K562 (cell line): Measurements from ENCODE around the gene CLEC18C. TPM values are rescaled to one million over a fixed set of nuclear protein-coding genes. Genes with fewer than 3 reads are reported as not detected.

Experiments used
- ATAC-seq: fragments of 200-7000 bp; cut with Tn5 transposase; 3 replicates; pipeline ENCODE4 v1.9.1; 2020; ENCODE audit warnings: moderate library complexity
- BruUV-seq: library from RNA; stranded (reverse); fragments of 400-500 nt; replicated peaks from 2 replicates; lab custom pipeline; 2021; lab: Mats Ljungman, UMichigan
- CTCF ChIA-PET: fragments of 300-600 bp; formaldehyde crosslinking; extraction: SDS; loops from one replicate; lab custom pipeline; 2021; ENCODE audit warnings: low intra/inter-chr PET ratio; lab: Yijun Ruan, JAX
- POLR2A ChIA-PET: fragments of 300-600, 350-650 bp; sonication (Branson Sonifier 250); formaldehyde crosslinking; extraction: SDS; loops from one replicate; lab custom pipeline; 2021; ENCODE audit warnings: antibody characterized with exemption, inconsistent platforms; lab: Yijun Ruan, JAX
- DNase-seq, 4 experiments: peaks; one replicate each; pipeline versions ENCODE4 v3.0.0 to v3.0.0-alpha.2; 2011 to 2018; ENCODE audit warnings: low spot score in 3 of 4, mixed read lengths in 3 of 4; ENCODE audit errors: extremely low read depth in 1 of 4
- FAIRE-seq: peaks from 2 replicates; lab custom pipeline; 2011; peaks lifted over from hg19 to GRCh38; lab: Jason Lieb, UNC
- H2AFZ ChIP-seq: 2 replicates; pipeline ENCODE4 v1.6.0; 2011; ENCODE audit warnings: low read depth, low read length, control low read depth, inconsistent platforms
- H3K27ac ChIP-seq: fragments of 200-600 bp; 3 replicates; pipeline ENCODE4 v1.8.0; 2011; ENCODE audit warnings: low read depth, mild to moderate bottlenecking, control low read depth, inconsistent platforms, low read length, moderate library complexity, mixed read lengths; ENCODE audit errors: extremely low read depth
- H3K27me3 ChIP-seq, 2 experiments: fragments of 300-600 bp in 1 of 2; 2 replicates in 1 of 2; 3 replicates in 1 of 2; pipeline versions ENCODE4 v1.6.0 to v1.8.0; 2011; ENCODE audit warnings: inconsistent platforms in 2 of 2, low read length in 2 of 2, mild to moderate bottlenecking in 1 of 2, mixed read lengths in 1 of 2, moderate library complexity in 1 of 2; ENCODE audit not compliant: control insufficient read depth in 2 of 2, insufficient read depth in 2 of 2
- H3K36me3 ChIP-seq: fragments of 300-600 bp; 3 replicates; pipeline ENCODE4 v1.8.0; 2011; ENCODE audit warnings: mild to moderate bottlenecking, low read length, inconsistent platforms; ENCODE audit not compliant: control insufficient read depth, insufficient read depth
- H3K4me1 ChIP-seq, 2 experiments: fragments of 200-600 bp in 1 of 2; replicated peaks in 1 of 2; 2 replicates in 1 of 2; 3 replicates in 1 of 2; pipeline versions ENCODE4 v1.5.1 to v1.8.0; 2011; ENCODE audit warnings: inconsistent platforms in 2 of 2, low read length in 2 of 2, mild to moderate bottlenecking in 1 of 2, mixed read lengths in 1 of 2, moderate library complexity in 1 of 2; ENCODE audit not compliant: control insufficient read depth in 2 of 2, insufficient read depth in 2 of 2
- H3K4me2 ChIP-seq: 2 replicates; pipeline ENCODE4 v1.6.1; 2011; ENCODE audit warnings: low read length, control low read depth, inconsistent platforms, mixed read lengths; ENCODE audit not compliant: insufficient read depth
- H3K4me3 ChIP-seq: fragments of 200-600 bp; sonication (generic), shearing (Covaris generic); 2 replicates; pipeline ENCODE4 v1.5.1; 2016; ENCODE audit warnings: control low read depth, inconsistent platforms
- H3K79me2 ChIP-seq: fragments of 200-600 bp; 3 replicates; pipeline ENCODE4 v1.8.0; 2011; ENCODE audit warnings: low read length, inconsistent platforms; ENCODE audit not compliant: control insufficient read depth, insufficient read depth
- H3K9ac ChIP-seq, 2 experiments: 2 replicates each; pipeline versions ENCODE4 v1.6.0 to v1.6.1; 2011; ENCODE audit warnings: low read depth in 2 of 2, low read length in 2 of 2, control low read depth in 1 of 2, inconsistent platforms in 1 of 2, mild to moderate bottlenecking in 1 of 2, mixed read lengths in 1 of 2; ENCODE audit not compliant: insufficient read depth in 1 of 2
- H3K9me1 ChIP-seq: one replicate; pipeline ENCODE4 v1.6.0; 2011; ENCODE audit warnings: inconsistent platforms, mild to moderate bottlenecking, low read length, moderate library complexity; ENCODE audit not compliant: control insufficient read depth, insufficient read depth
- H3K9me3 ChIP-seq: replicated peaks from 2 replicates; pipeline ENCODE4 v1.5.1; 2011; ENCODE audit warnings: low read depth, low read length, inconsistent platforms; ENCODE audit not compliant: control insufficient read depth, insufficient read depth
- H4K20me1 ChIP-seq: replicated peaks from 2 replicates; pipeline ENCODE4 v1.6.1; 2011; ENCODE audit warnings: low read length, inconsistent platforms, mixed read lengths; ENCODE audit not compliant: control insufficient read depth, insufficient read depth
- DLX4 ChIP-seq: fragments of 250-450 bp; sonication (Bioruptor Pico); IDR thresholded peaks from 2 replicates; pipeline ENCODE4 v1.6.1; 2021; ENCODE audit warnings: mild to moderate bottlenecking
- ILF3 ChIP-seq: fragments of 450-650 bp; IDR thresholded peaks from 2 replicates; pipeline ENCODE4 v1.6.1; 2018; ENCODE audit warnings: antibody characterized with exemption, mild to moderate bottlenecking, moderate library complexity, borderline replicate concordance
- MAFF ChIP-seq: IDR thresholded peaks from 2 replicates; pipeline ENCODE4 v1.6.1; 2012; ENCODE audit warnings: low read length, improper control_type of control experiment
- MAFG ChIP-seq: fragments of 450-650 bp; conservative IDR thresholded peaks from 2 replicates; pipeline ENCODE4 v1.6.1; 2016; ENCODE audit warnings: missing genetic modification characterization, missing compliant biosample characterization
- NFE2 ChIP-seq: IDR thresholded peaks from 2 replicates; pipeline ENCODE4 v1.6.1; 2014; ENCODE audit warnings: antibody characterized with exemption, low read depth
- NFE2L1 ChIP-seq: fragments of 450-650 bp; IDR thresholded peaks from 2 replicates; pipeline ENCODE4 v1.6.1; 2016; ENCODE audit warnings: missing genetic modification characterization, low read depth, mild to moderate bottlenecking, missing compliant biosample characterization, moderate library complexity, borderline replicate concordance
- ZBTB33 ChIP-seq: sonication (generic); formaldehyde crosslinking; IDR thresholded peaks from 2 replicates; pipeline ENCODE4 v1.8.1; 2023; ENCODE audit warnings: mild to moderate bottlenecking, missing genetic modification reagents
- ZNF318 ChIP-seq, 2 experiments: fragments of 450-650 bp; IDR thresholded peaks; 2 replicates each; pipeline ENCODE4 v1.6.1; 2016; ENCODE audit warnings: mild to moderate bottlenecking in 2 of 2, borderline replicate concordance in 1 of 2, low read depth in 1 of 2, moderate library complexity in 1 of 2
- ZNF408 ChIP-seq: fragments of 250-450 bp; sonication (Bioruptor Pico); IDR thresholded peaks from 2 replicates; pipeline ENCODE4 v1.4.0; 2020; ENCODE audit warnings: low read depth, mild to moderate bottlenecking, moderate library complexity
- WGBS: fragments of 100-300 bp; shearing (Covaris generic); methylation state at CpG from one replicate; pipeline ENCODE4 v1.1.6; 2016; ENCODE audit warnings: low coverage, mixed read lengths; ENCODE audit not compliant: insufficient coverage; ENCODE audit errors: missing lambda C conversion rate; 5-methylcytosine and 5-hydroxymethylcytosine counted together
- in situ Hi-C: fragments of 300-500 bp; cut with MboI; formaldehyde crosslinking; loops from 4 replicates; pipeline ENCODE4 v1.15.0; 2018; ENCODE audit warnings: inconsistent platforms, mixed read lengths
- intact Hi-C: fragments of 100-400 bp; cut with micrococcal nuclease; formaldehyde crosslinking; loops from 2 replicates; pipeline ENCODE4 v1.14.2; 2022
- polyA plus RNA-seq, 8 experiments: library from polyadenylated mRNA; depleted of rRNA in 4 of 8; stranded (reverse) in 5 of 8; unstranded in 3 of 8; fragments of >200 nt; fragmentation: Nextera tagmentation in 2 of 8; fragmentation: Illumina TruSeq in 1 of 8; extraction: Ambion mirVana in 2 of 8; extraction: Trizol in 1 of 8; gene quantifications; 2 replicates each; pipeline versions ENCODE4 v1.2.1 to v1.2.3, GENCODE V29; 2011 to 2014; ENCODE audit warnings: inconsistent platforms in 1 of 8, missing spikeins in 1 of 8
- total RNA-seq, 7 experiments: library from RNA; depleted of rRNA in 6 of 7; stranded (reverse); fragments of >200 nt in 6 of 7; fragmentation: Illumina TruSeq in 2 of 7; extraction: Trizol in 2 of 7; gene quantifications; 2 replicates each; pipeline versions ENCODE4 v1.2.1 to v1.2.3, GENCODE V29; 2011 to 2021; ENCODE audit warnings: low replicate concordance in 1 of 7

CLEC18C gene
- total and polyA plus RNA-seq, 9 of the 15 experiments (the other 6 are each of a cell fraction or from before 2014, with no cell fraction given) = 0.06 to 1.0 (median 0.54) TPM; not detected in 2

GRCh38 chr16:70156207-70156978 is 17.2 kb upstream of the CLEC18C start:
- FAIRE-seq (no peak), ATAC-seq (no peak), DNase-seq (peak in 3 of 4 experiments; percentile 11 to 28 (median 25))
- H3K27me3 ChIP-seq = no peaks in the 10 kb centered on the region
- no peak overlapping the region for H3K9ac ChIP-seq
- no peak overlapping the region for H3K4me2 ChIP-seq
- ChIA-PET POLR2A (interaction anchor here (0.6 to 0.7 kb wide), 2 partner anchors 165 to 501 kb away, joined by 3 read pairs; no protein-coding TSS in a partner anchor), CTCF (no interaction called here)
- H3K9me3 ChIP-seq = no peaks in the 10 kb centered on the region
- intact Hi-C loops (no loop called here), in situ Hi-C loops (no loop called here)
- peaks cover 3% of the 10 kb centered on the region; the same call in 1 of the 2 replicates for H4K20me1 ChIP-seq
- no peak overlapping the region for H3K27ac ChIP-seq
- WGBS = 88% methylated on average over 29 of the region's 29 CpGs
- peaks cover 0 to 3% of the 10 kb centered on the region in 2 experiments; a peak in 1 of 5 replicates for H3K4me1 ChIP-seq
- no peak overlapping the region for H3K4me3 ChIP-seq
- no peaks in the 10 kb centered on the region for H3K79me2 ChIP-seq
- no peak overlapping the region for H2AFZ ChIP-seq
- H3K9me1 ChIP-seq = no peaks in the 10 kb centered on the region
- BruUV-seq = no TSS peak
- H3K36me3 ChIP-seq = peaks cover 93% of the 10 kb centered on the region
- TF ChIP-seq ZNF318 (IDR thresholded peaks at IDR 0.05; ENCODE audit: borderline replicate concordance in 1 of 2, low read depth in 1 of 2) (no peak), MAFF (peak; percentile 20; the same call in 1 of the 2 replicates), DLX4 (CRISPR knock-in tag) (no peak), ZBTB33 (CRISPR knock-in tag) (peak; percentile 76), ILF3 (no peak), ZNF408 (CRISPR knock-in tag) (peak; percentile 59; the same call in 1 of the 2 replicates), NFE2 (peak; percentile 59), NFE2L1 (peak; percentile 38; the same call in 1 of the 2 replicates), MAFG (tag) (peak; percentile 61)
